SK-N-SH (cell line): ENCODE results near the gene KDM6B. TPM values are rescaled to one million over a fixed set of nuclear protein-coding genes. Genes with fewer than 3 reads are reported as not detected.
A peak's percentile ranks its signal among the peaks of the same experiment; 100 is the strongest.

Experiments
- CTCF ChIA-PET: fragments of 300-600, 350-600 bp; formaldehyde crosslinking; extraction: SDS; loops from one replicate; lab custom pipeline; 2021; lab: Yijun Ruan, JAX
- POLR2A ChIA-PET: fragments of 350-600 bp; sonication (Branson Sonifier 250); formaldehyde crosslinking; extraction: SDS; loops from one replicate; lab custom pipeline; 2020; ENCODE audit warnings: antibody characterized with exemption, inconsistent platforms; lab: Yijun Ruan, JAX
- DNase-seq: peaks from one replicate; pipeline ENCODE4 v3.0.0; 2012
- H2AFZ ChIP-seq: fragments of 200-600 bp; sonication (generic); 2 replicates; pipeline ENCODE4 v1.8.1; 2016; ENCODE audit warnings: antibody characterized with exemption, mild to moderate bottlenecking, low read depth
- H3F3A ChIP-seq: fragments of 200-600 bp; sonication (generic); replicated peaks from 2 replicates; pipeline ENCODE3; 2016; ENCODE audit warnings: antibody characterized with exemption, mild to moderate bottlenecking; ENCODE audit not compliant: insufficient read depth
- H3K27ac ChIP-seq, 2 experiments: fragments of 200-500 bp in 1 of 2; fragments of 200-600 bp in 1 of 2; sonication (Bioruptor generic) in 1 of 2; sonication (generic), shearing (Covaris generic) in 1 of 2; 2 replicates each; pipeline versions ENCODE4 v1.5.1 to v1.6.1; 2014 to 2016; ENCODE audit warnings: low read depth in 2 of 2, inconsistent platforms in 1 of 2, low read length in 1 of 2, mild to moderate bottlenecking in 1 of 2, mixed read lengths in 1 of 2
- H3K27me3 ChIP-seq: fragments of 200-600 bp; sonication (generic), shearing (Covaris generic); 2 replicates; pipeline ENCODE4 v1.6.1; 2016; ENCODE audit warnings: mixed run types; ENCODE audit not compliant: insufficient read depth
- H3K36me3 ChIP-seq, 2 experiments: fragments of 200-500 bp in 1 of 2; fragments of 200-600 bp in 1 of 2; sonication (Bioruptor generic) in 1 of 2; sonication (generic) in 1 of 2; replicated peaks in 1 of 2; 2 replicates each; pipeline versions ENCODE3 to v1.5.1; 2014 to 2016; ENCODE audit warnings: low read length in 1 of 2, mild to moderate bottlenecking in 1 of 2; ENCODE audit not compliant: insufficient read depth in 2 of 2, control insufficient read depth in 1 of 2
- H3K4me1 ChIP-seq, 2 experiments: fragments of 200-500 bp in 1 of 2; fragments of 200-600 bp in 1 of 2; sonication (Bioruptor generic) in 1 of 2; sonication (generic), shearing (Covaris generic) in 1 of 2; 2 replicates each; pipeline versions ENCODE4 v1.5.1 to v1.6.1; 2014 to 2016; ENCODE audit warnings: low read depth in 1 of 2, low read length in 1 of 2, mixed run types in 1 of 2; ENCODE audit not compliant: insufficient read depth in 2 of 2, control insufficient read depth in 1 of 2
- H3K4me2 ChIP-seq: fragments of 200-600 bp; sonication (generic), shearing (Covaris generic); 2 replicates; pipeline ENCODE4 v1.6.1; 2017; ENCODE audit warnings: mixed run types
- H3K4me3 ChIP-seq, 2 experiments: fragments of 200-500 bp in 1 of 2; fragments of 200-600 bp in 1 of 2; sonication (Bioruptor generic) in 1 of 2; sonication (generic), shearing (Covaris generic) in 1 of 2; 2 replicates each; pipeline versions ENCODE4 v1.5.1 to v1.8.1; 2014 to 2016; ENCODE audit warnings: low read depth in 2 of 2, inconsistent platforms in 1 of 2, low read length in 1 of 2, mild to moderate bottlenecking in 1 of 2, mixed read lengths in 1 of 2, moderate library complexity in 1 of 2
- H3K79me2 ChIP-seq: fragments of 200-600 bp; sonication (generic); 2 replicates; pipeline ENCODE4 v1.8.1; 2017; ENCODE audit warnings: mild to moderate bottlenecking; ENCODE audit not compliant: insufficient read depth
- H3K9ac ChIP-seq: fragments of 200-600 bp; sonication (generic); 2 replicates; pipeline ENCODE4 v1.6.1; 2017; ENCODE audit warnings: mixed run types
- H3K9me2 ChIP-seq: fragments of 200-600 bp; sonication (generic); 2 replicates; pipeline ENCODE4 v1.6.1; 2017; ENCODE audit warnings: mixed run types
- H3K9me3 ChIP-seq: fragments of 200-600 bp; sonication (generic); 2 replicates; pipeline ENCODE4 v1.6.1; 2017; ENCODE audit warnings: mixed run types, mild to moderate bottlenecking, moderate library complexity
- H4K20me1 ChIP-seq: fragments of 200-600 bp; sonication (generic); 2 replicates; pipeline ENCODE4 v1.6.1; 2017; ENCODE audit warnings: mild to moderate bottlenecking, mixed run types; ENCODE audit not compliant: insufficient read depth
- FOXJ3 ChIP-seq: sonication (generic); formaldehyde crosslinking; IDR thresholded peaks from 2 replicates; pipeline ENCODE4 v1.5.1; 2020; ENCODE audit warnings: mild to moderate bottlenecking, missing genetic modification reagents
- GABPA ChIP-seq: IDR thresholded peaks from 2 replicates; pipeline ENCODE4 v1.4.0; 2012; ENCODE audit warnings: low read depth, mild to moderate bottlenecking
- JUND ChIP-seq: IDR thresholded peaks from 2 replicates; pipeline ENCODE4 v1.4.0; 2012
- POLR2AphosphoS5 ChIP-seq: IDR thresholded peaks from 2 replicates; pipeline ENCODE4 v1.6.1; 2012; ENCODE audit warnings: low read depth, low read length
- RFX5 ChIP-seq: IDR thresholded peaks from 2 replicates; pipeline ENCODE4 v1.6.1; 2012; ENCODE audit warnings: mild to moderate bottlenecking, improper control_type of control experiment, low read length
- RXRA ChIP-seq: IDR thresholded peaks from 2 replicates; pipeline ENCODE4 v1.4.0; 2012; ENCODE audit warnings: low read depth, mild to moderate bottlenecking, borderline replicate concordance
- WGBS: methylation state at CpG from one replicate; pipeline ENCODE4 v1.1.6; 2017; ENCODE audit warnings: low lambda C conversion rate; 5-methylcytosine and 5-hydroxymethylcytosine counted together
- polyA plus RNA-seq, 3 experiments: library from polyadenylated mRNA; depleted of rRNA; stranded (reverse); fragments of >200 nt; gene quantifications; 2 replicates each; pipeline ENCODE4 v1.2.3, GENCODE V29; 2012
- TF ChIP-seq, protein P1 (sequence below): fragments of 150-350 bp; IDR thresholded peaks from 2 replicates; pipeline ENCODE4 v1.6.1; 2016; ENCODE audit warnings: mild to moderate bottlenecking, low read depth, low read length
- TF ChIP-seq, protein P2 (sequence below): IDR thresholded peaks from 2 replicates; pipeline ENCODE4 v1.4.0; 2012; ENCODE audit warnings: low read depth, borderline replicate concordance
- TF ChIP-seq, protein P3 (sequence below): IDR thresholded peaks from 2 replicates; pipeline ENCODE4 v1.4.0; 2012; ENCODE audit warnings: low read depth, borderline replicate concordance

KDM6B gene
- polyA plus RNA-seq, 1 of the 3 experiments (the other 2 are of a cell fraction): 2.6 TPM

DNA sequence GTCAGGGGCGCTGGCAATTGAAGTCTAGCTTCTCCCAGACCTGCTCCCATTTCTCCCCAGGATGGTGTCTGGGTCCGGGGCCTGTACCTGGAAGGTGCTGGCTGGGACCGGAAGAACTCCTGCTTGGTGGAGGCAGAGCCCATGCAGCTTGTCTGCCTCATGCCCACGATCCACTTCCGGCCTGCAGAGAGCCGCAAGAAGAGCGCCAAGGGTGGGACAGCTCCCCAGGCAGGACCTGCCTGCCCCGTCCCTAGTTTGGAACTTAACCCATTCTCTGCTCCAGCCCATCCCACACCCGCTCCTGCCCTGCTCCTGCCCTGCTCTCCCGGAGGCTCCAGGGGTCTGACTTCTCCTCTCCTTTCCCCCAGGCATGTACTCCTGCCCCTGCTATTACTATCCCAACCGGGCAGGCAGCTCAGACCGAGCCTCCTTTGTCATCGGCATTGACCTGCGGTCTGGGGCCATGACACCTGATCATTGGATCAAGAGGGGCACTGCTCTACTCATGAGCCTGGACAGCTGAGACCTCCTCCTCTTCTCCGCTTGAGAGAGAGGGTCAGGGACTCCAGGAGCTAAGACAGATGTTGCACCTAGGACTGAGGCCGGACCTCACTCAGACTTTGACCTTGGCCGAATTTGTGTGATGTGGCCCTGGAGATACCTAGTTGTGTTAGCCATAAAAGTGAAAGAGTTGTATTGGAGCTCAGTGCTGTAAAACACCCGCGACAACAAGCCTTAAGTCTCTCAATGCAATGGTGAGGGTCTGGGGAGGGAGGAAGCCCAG lies 814 bp upstream of the KDM6B start:
- H2AFZ ChIP-seq: peak overlapping the region; percentile 67; the same call in 1 of the 2 replicates
- no peak overlapping the region; the same call in 1 of the 2 replicates for H3K9ac ChIP-seq
- H3K4me3 ChIP-seq: peak overlapping the region; percentile 76 to 90; a peak in 3 of 4 replicates
- POLR2A ChIA-PET: interaction anchor here (0.9 to 3.2 kb wide), 6 partner anchors 9 to 146 kb away, joined by 3 to 19 read pairs (median 4); partner anchors contain the start of genes NAA38 and TP53
- peak overlapping the region; percentile 54 to 99; a peak in 1 of 4 replicates for H3K27ac ChIP-seq
- no peaks in the 10 kb centered on the region for H3K9me2 ChIP-seq
- TF ChIP-seq RXRA: no peak
- TF ChIP-seq GABPA: no peak
- TF ChIP-seq, protein P1, sequence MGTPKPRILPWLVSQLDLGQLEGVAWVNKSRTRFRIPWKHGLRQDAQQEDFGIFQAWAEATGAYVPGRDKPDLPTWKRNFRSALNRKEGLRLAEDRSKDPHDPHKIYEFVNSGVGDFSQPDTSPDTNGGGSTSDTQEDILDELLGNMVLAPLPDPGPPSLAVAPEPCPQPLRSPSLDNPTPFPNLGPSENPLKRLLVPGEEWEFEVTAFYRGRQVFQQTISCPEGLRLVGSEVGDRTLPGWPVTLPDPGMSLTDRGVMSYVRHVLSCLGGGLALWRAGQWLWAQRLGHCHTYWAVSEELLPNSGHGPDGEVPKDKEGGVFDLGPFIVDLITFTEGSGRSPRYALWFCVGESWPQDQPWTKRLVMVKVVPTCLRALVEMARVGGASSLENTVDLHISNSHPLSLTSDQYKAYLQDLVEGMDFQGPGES: no peak
- TF ChIP-seq JUND: no peak
- TF ChIP-seq FOXJ3 (CRISPR knock-in tag): no peak
- peaks cover 15% of the 10 kb centered on the region for H3K79me2 ChIP-seq
- H3F3A ChIP-seq: peaks cover 20% of the 10 kb centered on the region
- CTCF ChIA-PET: interaction anchor here (0.6 to 6.5 kb wide), 15 partner anchors 10 to 325 kb away, joined by 3 to 79 read pairs (median 3); partner anchors contain the start of genes CYB5D1, NAA38 and TMEM88
- no peaks in the 10 kb centered on the region for H4K20me1 ChIP-seq
- H3K4me1 ChIP-seq: peaks cover 5 to 9% of the 10 kb centered on the region in 2 experiments; a peak in 3 of 4 replicates
- H3K36me3 ChIP-seq: no peaks in the 10 kb centered on the region
- H3K4me2 ChIP-seq: peak overlapping the region; percentile 99
- no peaks in the 10 kb centered on the region for H3K9me3 ChIP-seq
- H3K27me3 ChIP-seq: peaks cover 7% of the 10 kb centered on the region
- 65% methylated on average over 15 of the region's 19 CpGs for WGBS
- no peak for DNase-seq

DNA sequence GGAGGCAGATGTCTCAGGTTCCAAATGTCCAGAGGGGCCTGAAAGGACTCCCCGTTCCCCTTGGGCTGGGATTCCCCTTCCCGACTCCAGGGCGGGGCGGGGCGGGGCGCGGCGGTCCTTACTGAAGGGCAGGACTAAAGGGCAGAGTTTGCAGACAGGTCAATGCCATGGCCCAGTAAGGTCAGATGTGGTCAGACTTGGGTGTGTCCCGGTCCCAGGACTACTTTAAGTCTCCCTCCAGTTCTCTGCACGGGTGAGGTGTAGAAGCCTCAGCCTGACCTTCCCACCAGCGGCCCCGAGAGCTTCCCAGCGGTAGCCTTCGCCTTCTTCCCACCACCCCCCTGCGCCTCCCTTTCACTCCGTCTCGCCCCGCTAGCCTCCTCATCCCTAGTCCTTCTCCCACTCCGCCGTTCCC lies 532 bp downstream of the KDM6B start:
- no peaks in the 10 kb centered on the region for H3K9me2 ChIP-seq
- peaks cover 15 to 20% of the 10 kb centered on the region in 2 experiments for H3K4me1 ChIP-seq
- H3K36me3 ChIP-seq: no peaks in the 10 kb centered on the region
- H3K27me3 ChIP-seq: peaks cover 7% of the 10 kb centered on the region; the same call in 1 of the 2 replicates
- H3K27ac ChIP-seq: peak overlapping the region; percentile 96 to 99
- H3K79me2 ChIP-seq: peaks cover 26% of the 10 kb centered on the region
- peaks cover 20% of the 10 kb centered on the region for H3F3A ChIP-seq
- H3K9ac ChIP-seq: peak overlapping the region; percentile 92
- peak overlapping the region; percentile 76 to 90 for H3K4me3 ChIP-seq
- POLR2A ChIA-PET: interaction anchor here (0.9 to 3.2 kb wide), 5 partner anchors 10 to 285 kb away, joined by 3 to 19 read pairs (median 6); partner anchors contain the start of genes CHD3, CYB5D1, NAA38 and TNFSF12
- H3K4me2 ChIP-seq: peak overlapping the region; percentile 99
- peaks cover 11% of the 10 kb centered on the region for H4K20me1 ChIP-seq
- peak overlapping the region; percentile 94; the same call in 1 of the 2 replicates for H2AFZ ChIP-seq
- no peak for TF ChIP-seq RFX5
- no peak for TF ChIP-seq POLR2AphosphoS5
- TF ChIP-seq, protein P2, sequence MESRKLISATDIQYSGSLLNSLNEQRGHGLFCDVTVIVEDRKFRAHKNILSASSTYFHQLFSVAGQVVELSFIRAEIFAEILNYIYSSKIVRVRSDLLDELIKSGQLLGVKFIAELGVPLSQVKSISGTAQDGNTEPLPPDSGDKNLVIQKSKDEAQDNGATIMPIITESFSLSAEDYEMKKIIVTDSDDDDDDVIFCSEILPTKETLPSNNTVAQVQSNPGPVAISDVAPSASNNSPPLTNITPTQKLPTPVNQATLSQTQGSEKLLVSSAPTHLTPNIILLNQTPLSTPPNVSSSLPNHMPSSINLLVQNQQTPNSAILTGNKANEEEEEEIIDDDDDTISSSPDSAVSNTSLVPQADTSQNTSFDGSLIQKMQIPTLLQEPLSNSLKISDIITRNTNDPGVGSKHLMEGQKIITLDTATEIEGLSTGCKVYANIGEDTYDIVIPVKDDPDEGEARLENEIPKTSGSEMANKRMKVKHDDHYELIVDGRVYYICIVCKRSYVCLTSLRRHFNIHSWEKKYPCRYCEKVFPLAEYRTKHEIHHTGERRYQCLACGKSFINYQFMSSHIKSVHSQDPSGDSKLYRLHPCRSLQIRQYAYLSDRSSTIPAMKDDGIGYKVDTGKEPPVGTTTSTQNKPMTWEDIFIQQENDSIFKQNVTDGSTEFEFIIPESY: no peak
- TF ChIP-seq, protein P3, sequence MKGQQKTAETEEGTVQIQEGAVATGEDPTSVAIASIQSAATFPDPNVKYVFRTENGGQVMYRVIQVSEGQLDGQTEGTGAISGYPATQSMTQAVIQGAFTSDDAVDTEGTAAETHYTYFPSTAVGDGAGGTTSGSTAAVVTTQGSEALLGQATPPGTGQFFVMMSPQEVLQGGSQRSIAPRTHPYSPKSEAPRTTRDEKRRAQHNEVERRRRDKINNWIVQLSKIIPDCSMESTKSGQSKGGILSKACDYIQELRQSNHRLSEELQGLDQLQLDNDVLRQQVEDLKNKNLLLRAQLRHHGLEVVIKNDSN: no peak
- no peak for TF ChIP-seq JUND
- TF ChIP-seq, all 33 proteins: peak for 0
- no peaks in the 10 kb centered on the region for H3K9me3 ChIP-seq
- CTCF ChIA-PET: interaction anchor here (0.7 to 6.5 kb wide), 27 partner anchors 10 to 245 kb away, joined by 3 to 79 read pairs (median 4); partner anchors contain the start of genes CHD3, CYB5D1, DNAH2 and NAA38
- DNase-seq: peak; percentile 58
- WGBS: 3% methylated on average over 18 of the region's 20 CpGs
